Embryonic facial prominence (tissue), 1 donor: ENCODE data around the gene FANCD2OS.
"Not testable (repeated sequence)": the region's sequence is repeated elsewhere in the genome, so short reads cannot be mapped to it uniquely, and the experiment has no call there.

ENCODE experiments used
- DNase-seq: peaks from one replicate; pipeline ENCODE4 v3.0.0-alpha.2; 2016; ENCODE audit errors: extremely low spot score

The FANCD2OS gene

DNA sequence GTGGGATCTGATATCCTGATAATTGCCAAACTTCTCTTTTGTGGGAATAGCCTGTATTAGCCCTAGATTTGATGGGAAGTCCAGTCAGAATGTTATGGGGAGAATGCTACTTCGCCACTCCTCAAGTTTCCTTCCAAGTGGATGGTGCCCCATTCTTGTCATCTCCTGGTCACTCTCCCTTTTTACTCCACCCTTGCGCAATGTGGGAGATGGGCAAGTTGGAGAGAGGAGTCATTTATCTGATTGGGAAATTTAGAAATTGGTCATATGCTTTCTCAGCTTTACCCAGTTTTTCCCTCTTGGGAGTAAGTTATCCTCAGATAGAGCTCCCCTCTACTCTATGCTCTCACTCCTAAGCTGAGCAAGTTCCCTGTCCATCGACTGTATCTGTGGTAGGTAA, 14.4 kb downstream of the FANCD2OS start:
- no peak for DNase-seq

DNA sequence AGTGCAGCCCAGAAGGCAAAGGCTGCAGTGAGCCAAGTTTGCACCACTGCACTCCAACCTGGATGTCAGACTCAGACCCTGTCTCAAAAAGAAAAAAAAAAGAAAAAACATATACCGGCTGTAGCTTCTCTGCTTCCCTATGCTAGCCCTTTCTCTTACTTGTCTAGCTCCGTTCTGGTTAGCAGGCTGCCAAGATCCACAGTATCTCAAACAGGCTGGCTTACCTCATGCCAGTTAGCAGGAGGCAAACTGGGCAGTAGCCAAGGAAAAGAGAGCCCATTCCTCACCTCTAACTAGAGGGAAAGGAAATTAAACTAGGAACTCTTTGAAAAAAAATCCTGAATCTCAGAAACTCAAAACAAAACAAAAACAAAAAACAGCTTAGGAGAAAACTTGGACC, 16.7 kb downstream of the FANCD2OS start:
- not testable (repeated sequence) for DNase-seq

DNA sequence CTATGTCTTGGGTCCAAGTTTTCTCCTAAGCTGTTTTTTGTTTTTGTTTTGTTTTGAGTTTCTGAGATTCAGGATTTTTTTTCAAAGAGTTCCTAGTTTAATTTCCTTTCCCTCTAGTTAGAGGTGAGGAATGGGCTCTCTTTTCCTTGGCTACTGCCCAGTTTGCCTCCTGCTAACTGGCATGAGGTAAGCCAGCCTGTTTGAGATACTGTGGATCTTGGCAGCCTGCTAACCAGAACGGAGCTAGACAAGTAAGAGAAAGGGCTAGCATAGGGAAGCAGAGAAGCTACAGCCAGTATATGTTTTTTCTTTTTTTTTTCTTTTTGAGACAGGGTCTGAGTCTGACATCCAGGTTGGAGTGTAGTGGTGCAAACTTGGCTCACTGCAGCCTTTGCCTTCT, 17.3 kb downstream of the FANCD2OS start:
- DNase-seq, result not testable (repeated sequence)

DNA sequence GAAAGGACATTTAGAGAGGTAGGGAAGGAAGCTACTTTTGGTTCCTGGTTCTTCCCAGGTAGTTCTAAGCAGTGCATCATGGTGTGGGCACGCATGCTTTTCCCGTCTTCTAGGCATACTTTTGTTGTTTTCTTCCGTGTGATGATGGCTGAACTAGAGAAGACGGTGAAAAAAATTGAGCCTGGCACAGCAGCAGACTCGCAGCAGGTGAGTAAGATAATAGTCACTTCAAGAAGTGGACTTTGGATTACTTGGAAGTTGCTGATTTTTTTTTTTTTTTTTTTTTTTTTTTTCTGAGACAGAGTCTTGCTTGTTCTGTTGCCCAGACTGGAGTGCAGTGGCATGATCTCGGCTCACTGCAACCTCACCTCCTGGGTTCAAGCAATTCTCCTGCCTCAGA, 17.9 kb downstream of the FANCD2OS start:
- DNase-seq, result no peak

DNA sequence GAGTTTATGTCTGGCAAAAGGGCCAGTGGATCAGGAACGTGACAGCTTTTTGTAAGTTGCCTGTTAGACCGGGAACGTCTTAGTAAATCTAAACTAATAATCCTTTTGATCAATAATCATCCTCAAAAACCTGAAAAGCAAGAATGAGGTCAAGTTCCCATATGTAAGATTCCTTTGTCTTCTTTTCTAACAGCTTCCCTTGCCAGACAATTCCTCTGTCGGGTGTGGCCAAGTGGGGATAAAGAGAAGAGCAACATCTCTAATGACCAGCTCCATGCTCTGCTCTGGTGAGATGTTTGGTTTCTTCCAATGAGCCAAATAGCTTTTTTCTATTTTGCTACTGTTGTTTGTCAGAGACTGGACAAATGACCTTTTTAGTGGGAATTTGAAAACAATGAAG, 19.8 kb downstream of the FANCD2OS start:
- no peak for DNase-seq

DNA sequence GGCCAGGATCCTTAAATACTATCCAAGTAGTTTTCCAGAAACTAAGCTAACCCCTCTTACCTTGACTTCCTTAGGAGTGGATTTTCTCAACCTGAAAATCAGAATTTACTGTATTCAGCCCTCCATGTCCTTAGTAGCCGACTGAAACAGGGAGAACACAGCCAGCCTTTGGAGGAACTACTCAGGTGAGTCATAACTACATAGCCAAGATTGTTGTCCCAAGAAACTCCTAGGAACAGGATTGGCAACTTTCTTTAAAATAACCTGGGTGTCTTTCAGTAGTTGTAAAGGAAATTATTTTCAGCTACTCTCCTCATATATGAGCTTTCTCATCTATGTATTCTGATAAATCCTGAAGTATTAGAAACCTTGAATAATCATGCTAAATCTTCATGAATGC, 22.3 kb downstream of the FANCD2OS start:
- DNase-seq, result no peak

DNA sequence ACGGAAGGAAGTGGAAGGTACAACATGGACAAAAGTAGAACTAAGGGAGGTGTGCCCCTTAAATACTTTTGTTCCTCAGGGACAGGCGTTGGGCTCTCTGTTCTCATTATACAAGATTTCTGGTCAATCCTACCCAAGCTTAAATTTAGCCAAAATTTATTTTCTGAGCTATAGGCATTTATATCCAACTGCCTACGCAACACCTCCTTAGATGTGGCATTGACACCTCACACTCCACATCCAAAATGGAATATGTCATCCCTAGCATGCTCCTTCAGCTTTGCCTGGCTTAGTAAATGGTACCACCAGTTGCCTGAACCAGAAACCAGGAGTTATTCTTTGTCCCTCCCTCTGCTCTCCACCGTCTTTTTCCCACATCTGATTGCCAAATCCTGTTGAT, 26.2 kb downstream of the FANCD2OS start:
- DNase-seq, result no peak

DNA sequence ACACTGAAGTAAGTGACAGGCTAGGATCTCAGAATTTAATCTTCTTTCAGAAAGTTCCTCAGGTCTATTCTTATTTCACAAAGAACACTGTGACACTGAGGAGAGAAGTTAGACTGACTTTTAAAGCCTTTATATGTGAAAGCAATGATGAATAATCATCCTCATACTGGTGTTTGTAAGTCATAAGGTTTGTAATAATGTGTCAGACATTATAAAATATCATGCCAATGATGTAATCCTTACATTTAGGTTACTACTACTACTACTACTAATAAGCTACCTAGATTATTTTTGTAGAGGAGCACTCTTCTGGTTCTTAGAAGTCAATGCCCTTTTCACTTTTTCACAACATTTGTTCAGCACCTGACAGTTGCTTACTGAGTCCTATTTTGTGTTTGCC, 33.4 kb downstream of the FANCD2OS start:
- no peak for DNase-seq

DNA sequence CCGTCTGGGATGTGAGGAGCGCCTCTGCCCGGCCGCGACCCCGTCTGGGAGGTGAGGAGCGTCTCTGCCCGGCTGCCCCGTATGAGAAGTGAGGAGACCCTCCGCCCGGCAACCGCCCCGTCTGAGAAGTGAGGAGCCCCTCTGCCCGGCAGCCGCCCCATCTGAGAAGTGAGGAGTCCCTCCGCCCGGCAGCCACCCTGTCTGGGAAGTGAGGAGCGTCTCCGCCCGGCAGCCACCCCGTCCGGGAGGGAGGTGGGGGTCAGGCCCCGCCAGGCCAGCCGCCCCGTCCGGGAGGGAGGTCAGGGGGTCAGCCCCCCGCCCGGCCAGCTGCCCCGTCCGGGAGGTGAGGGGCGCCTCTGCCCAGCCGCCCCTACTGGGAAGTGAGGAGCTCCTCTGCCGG, 38.0 kb downstream of the FANCD2OS start:
- DNase-seq, result not testable (repeated sequence)

DNA sequence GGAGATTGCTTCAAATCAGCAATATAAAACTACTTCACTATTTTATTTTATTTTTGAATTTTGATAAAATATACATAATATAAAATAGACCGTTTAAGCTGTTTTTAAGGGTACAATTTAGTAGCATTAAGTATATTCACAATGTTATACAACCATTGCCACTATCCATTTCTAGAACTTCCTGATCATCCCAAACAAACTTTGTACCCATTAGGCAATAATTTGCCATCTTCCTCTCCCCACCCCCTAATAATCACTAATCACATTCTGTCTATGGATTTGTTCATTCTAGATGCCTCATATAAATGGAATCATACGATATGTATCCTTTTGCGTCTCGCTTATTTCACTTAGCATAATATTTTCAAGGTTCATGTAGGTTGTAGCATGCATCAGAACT, 53.0 kb downstream of the FANCD2OS start:
- DNase-seq, result no peak
